ENCODE results near the gene DRD1.
"Not testable (repeated sequence)": the region's sequence is repeated elsewhere in the genome, so short reads cannot be mapped to it uniquely, and the experiment has no call there.

Gene DRD1

DNA sequence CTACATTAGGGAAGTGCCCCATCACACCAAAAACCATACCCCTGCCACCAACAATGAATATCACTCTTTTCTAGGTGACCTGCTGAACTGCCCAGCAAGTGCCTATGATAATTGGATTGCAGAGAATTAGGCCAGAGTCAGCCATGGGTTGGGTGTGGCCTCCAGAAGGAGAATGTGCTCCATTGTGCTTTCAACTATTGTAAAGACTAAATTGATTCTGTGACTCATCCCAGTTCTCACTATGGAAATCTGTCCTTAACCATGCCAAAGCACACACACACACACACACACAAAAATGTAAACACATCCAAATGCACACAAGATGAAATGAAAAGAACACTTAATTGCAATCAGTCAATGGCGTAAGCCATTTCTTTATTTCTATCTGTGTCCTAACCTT lies 25.7 kb downstream of the DRD1 start:
- no peak for DNase-seq (ENCODE audit: low read depth)
- no peak overlapping the region for H3K4me3 ChIP-seq (replicated peaks; ENCODE audit: low read depth, low read length)
- no peak for TF ChIP-seq CTCF (IDR thresholded peaks at IDR 0.05; ENCODE audit: low read length, missing control alignments)

- no peak for DNase-seq (ENCODE audit: low read depth)
- H3K4me3 ChIP-seq (replicated peaks; ENCODE audit: low read depth, low read length) = no peak overlapping the region
- TF ChIP-seq CTCF (IDR thresholded peaks at IDR 0.05; ENCODE audit: low read length, missing control alignments) = no peak
These were observed 26.6 kb downstream of the DRD1 start for GRCh38 chr5:175417384-175417783.

DNA sequence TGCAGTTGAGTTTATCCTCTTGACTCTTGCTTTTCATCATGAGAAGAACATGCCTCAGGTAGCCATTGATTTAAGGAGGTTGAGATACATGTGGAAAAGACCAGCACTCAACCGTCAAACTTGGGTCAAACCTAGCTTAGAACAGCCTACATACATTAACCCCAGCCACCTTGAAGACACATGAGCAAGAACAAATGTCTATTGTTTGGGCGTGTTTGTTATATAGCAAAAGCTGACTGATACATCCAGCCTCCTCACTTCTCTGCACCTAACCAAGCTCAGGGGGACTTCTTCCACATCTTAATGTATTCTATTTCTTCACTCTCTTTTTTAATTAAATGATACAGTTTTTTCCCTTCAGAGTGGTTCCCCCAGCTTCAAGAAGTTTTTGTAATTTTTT lies 28.7 kb downstream of the DRD1 start:
- no peak for TF ChIP-seq CTCF (IDR thresholded peaks at IDR 0.05; ENCODE audit: low read length, missing control alignments)
- no peak for DNase-seq (ENCODE audit: low read depth)
- no peak overlapping the region for H3K4me3 ChIP-seq (replicated peaks; ENCODE audit: low read depth, low read length)

DNA sequence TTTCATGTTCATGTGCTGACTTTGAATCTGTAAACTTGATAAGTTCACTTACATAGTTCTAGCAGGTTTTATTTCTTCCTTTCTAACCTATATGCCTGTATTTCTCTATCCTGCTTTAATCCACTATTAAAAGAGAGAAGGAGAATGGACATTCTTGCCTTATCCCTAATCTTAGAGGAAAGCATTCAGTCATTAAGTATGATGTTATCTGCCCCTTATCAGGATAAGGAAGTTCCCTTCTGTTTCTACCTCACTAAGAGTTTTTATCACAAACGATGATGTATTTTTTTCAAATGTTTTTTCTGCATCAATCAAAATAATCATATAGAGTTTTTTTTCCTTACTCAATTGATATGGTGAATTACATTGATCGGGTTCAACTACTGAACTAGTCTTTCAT lies 33.1 kb downstream of the DRD1 start:
- no peak for TF ChIP-seq CTCF (IDR thresholded peaks at IDR 0.05; ENCODE audit: low read length, missing control alignments)
- H3K4me3 ChIP-seq (replicated peaks; ENCODE audit: low read depth, low read length) = no peak overlapping the region

DNA sequence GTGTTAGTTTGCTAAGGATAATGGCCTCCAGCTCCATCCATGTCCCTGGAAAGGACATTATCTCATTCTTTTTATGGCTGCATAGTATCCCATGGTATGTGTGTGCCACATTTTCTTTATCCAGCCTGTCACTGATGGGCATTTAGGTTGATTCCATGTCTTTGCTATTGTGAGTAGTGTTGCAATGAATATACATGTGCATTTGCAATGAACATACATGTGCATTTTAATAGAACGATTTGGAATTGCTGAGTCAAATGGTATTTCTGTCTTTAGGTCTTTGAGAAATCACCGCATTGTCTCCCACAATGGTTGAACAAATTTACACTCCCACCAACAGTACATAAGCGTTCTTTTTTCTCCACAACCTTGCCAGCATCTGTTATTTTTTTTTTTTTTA lies 37.7 kb downstream of the DRD1 start:
- TF ChIP-seq CTCF (IDR thresholded peaks at IDR 0.05; ENCODE audit: low read length, missing control alignments) = no peak

More for the DNA sequence above, 33.1 kb downstream of the DRD1 start:
- no peak for DNase-seq (ENCODE audit: low read depth)

DNA sequence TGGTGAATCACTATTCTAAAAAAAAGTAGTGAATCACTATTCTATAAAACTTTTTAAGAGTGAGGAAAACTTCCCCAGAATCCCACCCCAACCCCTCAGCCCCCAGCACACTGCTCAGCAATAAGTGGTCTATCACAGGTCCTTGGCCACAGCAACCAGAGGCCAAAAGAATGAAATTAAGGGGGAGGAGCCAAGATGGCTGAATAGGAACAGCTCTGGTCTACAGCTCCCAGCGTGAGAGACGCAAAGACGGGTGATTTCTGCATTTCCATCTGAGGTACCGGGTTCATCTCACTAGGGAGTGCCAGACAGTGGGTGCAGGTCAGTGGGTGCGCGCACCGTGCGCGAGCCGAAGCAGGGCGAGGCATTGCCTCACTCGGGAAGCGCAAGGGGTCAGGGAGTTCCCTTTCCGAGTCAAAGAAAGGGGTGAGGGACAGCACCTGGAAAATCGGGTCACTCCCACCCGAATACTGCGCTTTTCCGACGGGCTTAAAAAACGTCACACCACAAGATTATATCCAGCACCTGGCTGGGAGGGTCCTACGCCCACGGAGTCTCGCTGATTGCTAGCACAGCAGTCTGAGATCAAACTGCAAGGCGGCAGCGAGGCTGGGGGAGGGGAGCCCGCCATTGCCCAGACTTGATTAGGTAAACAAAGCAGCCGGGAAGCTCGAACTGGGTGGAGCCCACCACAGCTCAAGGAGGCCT lies 46.2 kb downstream of the DRD1 start:
- DNase-seq (ENCODE audit: low read depth); H3K4me3 ChIP-seq (replicated peaks; ENCODE audit: low read depth, low read length): not testable (repeated sequence)

More for the DNA sequence above, 37.7 kb downstream of the DRD1 start:
- DNase-seq (ENCODE audit: low read depth) = no peak
- H3K4me3 ChIP-seq (replicated peaks; ENCODE audit: low read depth, low read length) = no peak overlapping the region

DNA sequence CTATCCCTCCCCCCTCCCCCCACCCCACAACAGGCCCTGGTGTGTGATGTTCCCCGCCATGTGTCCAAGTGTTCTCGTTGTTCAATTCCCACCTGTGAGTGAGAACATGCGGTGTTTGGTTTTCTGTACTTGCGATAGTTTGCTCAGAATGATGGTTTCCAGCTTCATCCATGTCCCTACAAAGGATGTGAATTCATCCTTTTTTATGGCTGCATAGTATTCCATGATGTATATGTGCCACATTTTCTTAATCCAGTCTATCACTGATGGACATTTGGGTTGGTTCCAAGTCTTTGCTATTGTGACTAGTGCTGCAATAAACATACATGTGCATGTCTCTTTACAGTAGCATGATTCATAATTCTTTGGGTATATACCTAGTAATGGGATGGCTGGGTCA lies 48.6 kb downstream of the DRD1 start:
- DNase-seq (ENCODE audit: low read depth); H3K4me3 ChIP-seq (replicated peaks; ENCODE audit: low read depth, low read length): not testable (repeated sequence)

- no peak overlapping the region for H3K4me3 ChIP-seq (replicated peaks; ENCODE audit: low read depth, low read length)
- no peak for DNase-seq (ENCODE audit: low read depth)
- no peak for TF ChIP-seq CTCF (IDR thresholded peaks at IDR 0.05; ENCODE audit: low read length, missing control alignments)
These were observed 49.4 kb downstream of the DRD1 start for GRCh38 chr5:175394601-175395000.
